ENCODE measurements around the gene SPI1.

Gene SPI1

GRCh38 chr11:47406896-47407745 is 28.8 kb upstream of the SPI1 start:
- no peak for DNase-seq

GRCh38 chr11:47403571-47403970 is 25.2 kb upstream of the SPI1 start:
- DNase-seq = no peak

GRCh38 chr11:47403135-47403534 is 24.8 kb upstream of the SPI1 start:
- no peak for DNase-seq

GRCh38 chr11:47400768-47401279 is 22.5 kb upstream of the SPI1 start:
- no peak for DNase-seq

- peak; percentile 31 for DNase-seq
Measured at GRCh38 chr11:47399860-47400767, 21.8 kb upstream of the SPI1 start.

GRCh38 chr11:47398551-47398950 is 20.2 kb upstream of the SPI1 start:
- DNase-seq = no peak

- DNase-seq = no peak
Measured at GRCh38 chr11:47398011-47398410, 19.7 kb upstream of the SPI1 start.

- no peak for DNase-seq
Measured at GRCh38 chr11:47396049-47396320, 17.6 kb upstream of the SPI1 start.

GRCh38 chr11:47395223-47396048 is 17.1 kb upstream of the SPI1 start:
- no peak for DNase-seq

GRCh38 chr11:47394322-47395222 is 16.2 kb upstream of the SPI1 start:
- DNase-seq = peak; percentile 61

- DNase-seq = no peak
Measured at GRCh38 chr11:47394050-47394321, 15.6 kb upstream of the SPI1 start.

GRCh38 chr11:47393163-47394049 is 15.1 kb upstream of the SPI1 start:
- DNase-seq = no peak

- no peak for DNase-seq
Measured at GRCh38 chr11:47392546-47393162, 14.3 kb upstream of the SPI1 start.

GRCh38 chr11:47391711-47392432 is 13.5 kb upstream of the SPI1 start:
- no peak for DNase-seq

- no peak for DNase-seq
Measured at GRCh38 chr11:47391077-47391583, 12.8 kb upstream of the SPI1 start.

- no peak for DNase-seq
Measured at GRCh38 chr11:47390422-47390760, 12.0 kb upstream of the SPI1 start.

GRCh38 chr11:47389577-47390421 is 11.5 kb upstream of the SPI1 start:
- DNase-seq = no peak

GRCh38 chr11:47388697-47389576 is 10.6 kb upstream of the SPI1 start:
- no peak for DNase-seq

Data from activated effector memory CD4-positive, alpha-beta T cell treated with Interleukin-2 at 50 U/mL for 16 hours (primary cell).